Endothelial cell of umbilical vein (primary cell): ENCODE measurements around the gene MGME1. TPM values are rescaled to one million over a fixed set of nuclear protein-coding genes. Genes with fewer than 3 reads are reported as not detected.

Source experiments
- BruUV-seq: library from RNA; stranded (reverse); fragments of 400-500 nt; replicated peaks from 2 replicates; lab custom pipeline; 2021; lab: Mats Ljungman, UMichigan
- CTCF ChIA-PET: fragments of 300-600, 350-600 bp; sonication (Branson Sonifier 250); formaldehyde crosslinking; loops from one replicate; lab custom pipeline; 2021; ENCODE audit warnings: antibody characterized with exemption, inconsistent platforms; lab: Charles Lee
- POLR2A ChIA-PET: fragments of 300-600, 350-600 bp; sonication (Branson Sonifier 250); formaldehyde crosslinking; loops from one replicate; lab custom pipeline; 2021; ENCODE audit warnings: antibody characterized with exemption, inconsistent platforms; lab: Charles Lee
- DNase-seq: peaks from one replicate; pipeline ENCODE4 v3.0.0-alpha.2; 2011; ENCODE audit warnings: low read depth, low spot score
- FAIRE-seq: peaks from 2 replicates; lab custom pipeline; 2011; peaks lifted over from hg19 to GRCh38; lab: Jason Lieb, UNC
- H2AFZ ChIP-seq: 2 replicates; pipeline ENCODE4 v1.6.0; 2012; ENCODE audit warnings: low read depth, low read length, control low read depth, inconsistent platforms
- H3K27ac ChIP-seq: 2 replicates; pipeline ENCODE4 v1.5.1; 2011; ENCODE audit warnings: low read depth, mild to moderate bottlenecking, control low read depth, low read length, moderate library complexity; ENCODE audit not compliant: insufficient read depth
- H3K27me3 ChIP-seq, 2 experiments: 2 replicates each; pipeline versions ENCODE4 v1.6.0 to v1.6.1; 2011; ENCODE audit warnings: low read length in 2 of 2, mixed read lengths in 1 of 2; ENCODE audit not compliant: control insufficient read depth in 2 of 2, insufficient read depth in 2 of 2
- H3K36me3 ChIP-seq, 2 experiments: 2 replicates in 1 of 2; 3 replicates in 1 of 2; pipeline ENCODE4 v1.5.1; 2011; ENCODE audit warnings: low read length in 2 of 2, mild to moderate bottlenecking in 1 of 2, moderate library complexity in 1 of 2; ENCODE audit not compliant: control insufficient read depth in 2 of 2, insufficient read depth in 2 of 2; ENCODE audit errors: extremely low read depth in 1 of 2
- H3K4me1 ChIP-seq: 3 replicates; pipeline ENCODE4 v1.5.1; 2011; ENCODE audit warnings: mild to moderate bottlenecking, low read length; ENCODE audit not compliant: control insufficient read depth, insufficient read depth; ENCODE audit errors: extremely low read depth
- H3K4me2 ChIP-seq: 2 replicates; pipeline ENCODE4 v1.6.1; 2011; ENCODE audit warnings: low read length, control low read depth, mixed read lengths; ENCODE audit not compliant: insufficient read depth
- H3K4me3 ChIP-seq, 3 experiments: fragments of 200-600 bp in 1 of 3; sonication (generic), shearing (Covaris generic) in 1 of 3; replicated peaks in 1 of 3; 2 replicates each; pipeline ENCODE4 v1.5.1; 2011 to 2016; ENCODE audit warnings: control low read depth in 3 of 3, low read length in 3 of 3, mild to moderate bottlenecking in 2 of 3, inconsistent platforms in 1 of 3, low read depth in 1 of 3, moderate library complexity in 1 of 3; ENCODE audit not compliant: insufficient read depth in 1 of 3
- H3K79me2 ChIP-seq: 2 replicates; pipeline ENCODE4 v1.6.0; 2012; ENCODE audit warnings: low read length, inconsistent platforms; ENCODE audit not compliant: control insufficient read depth, insufficient read depth
- H3K9ac ChIP-seq: replicated peaks from 2 replicates; pipeline ENCODE3; 2011; ENCODE audit warnings: low read length, control low read depth; ENCODE audit not compliant: insufficient read depth; ENCODE audit errors: extremely low read depth
- H3K9me1 ChIP-seq: replicated peaks from 3 replicates; pipeline ENCODE4 v1.6.0; 2011; ENCODE audit warnings: mild to moderate bottlenecking, low read length; ENCODE audit not compliant: control insufficient read depth, insufficient read depth; ENCODE audit errors: extremely low read depth
- H3K9me3 ChIP-seq: replicated peaks from 2 replicates; pipeline ENCODE4 v1.5.1; 2012; ENCODE audit warnings: low read length, inconsistent platforms; ENCODE audit not compliant: control insufficient read depth, insufficient read depth
- H4K20me1 ChIP-seq: replicated peaks from 2 replicates; pipeline ENCODE3; 2011; ENCODE audit warnings: mild to moderate bottlenecking, low read length; ENCODE audit not compliant: control insufficient read depth, insufficient read depth; ENCODE audit errors: extremely low read depth
- EZH2 ChIP-seq: IDR thresholded peaks from 2 replicates; pipeline ENCODE4 v1.6.1; 2012; ENCODE audit warnings: borderline replicate concordance, low read depth, mild to moderate bottlenecking, moderate library complexity, low read length, inconsistent platforms; ENCODE audit not compliant: severe bottlenecking
- GATA2 ChIP-seq: IDR thresholded peaks from 2 replicates; pipeline ENCODE4 v1.7.0; 2011; ENCODE audit warnings: low read depth, mild to moderate bottlenecking, moderate library complexity, mixed read lengths, low read length; ENCODE audit not compliant: insufficient read length, insufficient read depth
- MYC ChIP-seq: IDR thresholded peaks from one replicate; pipeline ENCODE4 v1.6.1; 2011; ENCODE audit warnings: mild to moderate bottlenecking, low read depth, low read length
- POLR2A ChIP-seq: IDR thresholded peaks from 2 replicates; pipeline ENCODE4 v1.6.1; 2012; ENCODE audit warnings: low read depth, mild to moderate bottlenecking, control low read depth, low read length
- POLR2AphosphoS5 ChIP-seq: IDR thresholded peaks from 2 replicates; pipeline ENCODE4 v1.6.1; 2012; ENCODE audit warnings: low read depth, mild to moderate bottlenecking, control low read depth, low read length, moderate library complexity; ENCODE audit not compliant: insufficient read depth
- dilution Hi-C: fragments of 300-500 bp; cut with MboI; formaldehyde crosslinking; loops from one replicate; pipeline ENCODE4 v1.15.0; 2019; ENCODE audit warnings: low sequenced_read_pairs; ENCODE audit not compliant: extremely low pct_ligation_motif_present
- intact Hi-C: fragments of 100-400 bp; cut with micrococcal nuclease; formaldehyde crosslinking; loops from one replicate; pipeline ENCODE4 v1.10.0; 2022
- polyA plus RNA-seq, 4 experiments: library from polyadenylated mRNA; depleted of rRNA in 3 of 4; stranded (reverse) in 3 of 4; unstranded in 1 of 4; fragments of >200 nt; gene quantifications; 2 replicates each; pipeline versions ENCODE4 v1.2.1 to v1.2.3, GENCODE V29; 2011 to 2012; ENCODE audit warnings: missing spikeins in 1 of 4
- total RNA-seq: library from RNA; stranded (reverse); gene quantifications from 2 replicates; pipeline ENCODE4 v1.2.3, GENCODE V29; 2021
- TF ChIP-seq, protein P1 (sequence below): IDR thresholded peaks from 2 replicates; pipeline ENCODE4 v1.6.1; 2011; ENCODE audit not compliant: insufficient read depth, insufficient read length
- TF ChIP-seq, protein P2 (sequence below), 2 donors: IDR thresholded peaks; 1 replicate in 1 of 2; 2 replicates in 1 of 2; pipeline ENCODE4 v1.5.1; 2011; ENCODE audit warnings: low read length in 2 of 2, mild to moderate bottlenecking in 2 of 2, moderate library complexity in 2 of 2, control low read depth in 1 of 2, inconsistent platforms in 1 of 2, low read depth in 1 of 2; ENCODE audit not compliant: insufficient read depth in 1 of 2; ENCODE audit errors: extremely low read depth in 1 of 2

Gene MGME1
- total and polyA plus RNA-seq, 2 donors (not counting 3 experiments of a cell fraction or from before 2014, with no cell fraction given), result 8.9 to 26.2 TPM

DNA sequence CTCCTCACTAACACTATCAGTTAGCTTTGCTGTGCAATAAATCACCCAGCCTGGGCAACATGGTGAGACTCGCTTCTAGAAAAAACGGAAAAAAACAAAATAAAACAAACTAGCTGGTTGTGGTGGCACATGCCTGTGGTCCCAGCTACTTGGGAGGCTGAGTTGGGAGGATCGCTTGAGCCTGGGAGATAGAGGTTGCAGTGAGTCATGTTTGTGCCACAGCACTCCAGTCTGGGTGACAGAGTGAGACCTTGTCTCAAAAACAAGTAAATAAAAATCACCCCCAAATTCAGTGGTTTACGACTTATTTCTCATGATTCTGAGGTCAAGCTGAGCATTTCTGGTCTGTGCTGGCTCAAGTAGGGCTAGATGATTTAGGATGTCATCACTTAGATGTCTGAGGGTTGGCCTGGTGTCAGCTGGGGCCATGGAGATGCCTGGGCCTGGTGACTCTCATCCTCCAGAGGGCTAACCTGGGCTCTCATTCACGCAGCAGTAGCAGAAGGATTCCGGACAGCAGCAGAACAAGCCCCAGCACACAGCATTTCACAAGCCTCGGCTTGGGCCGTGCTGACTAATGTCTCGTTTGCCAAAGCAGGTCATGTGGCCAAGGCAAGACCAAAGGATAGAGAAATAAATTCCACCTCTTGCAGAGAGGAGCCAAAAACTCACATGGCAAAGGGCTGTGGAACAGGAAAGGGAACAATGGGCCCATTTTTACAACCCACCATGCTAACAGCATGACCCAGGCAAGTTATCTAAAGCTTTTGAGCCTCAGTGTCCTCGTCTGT is 32.5 kb downstream of the MGME1 start:
- Histone ChIP-seq H4K20me1 (no peaks in the 10 kb centered on the region), H2AFZ (no peak overlapping the region), H3K4me3 (no peak overlapping the region), H3K79me2 (no peaks in the 10 kb centered on the region), H3K36me3 (no peaks in the 10 kb centered on the region), H3K4me2 (no peak overlapping the region), H3K9ac (no peak overlapping the region), H3K9me1 (no peaks in the 10 kb centered on the region), H3K4me1 (no peaks in the 10 kb centered on the region), H3K9me3 (no peaks in the 10 kb centered on the region), H3K27ac (no peak overlapping the region), H3K27me3 (peaks cover 0 to 4% of the 10 kb centered on the region in 2 experiments)
- CTCF ChIA-PET, result interaction anchor here (0.9 kb wide), 2 partner anchors 16 to 43 kb away, joined by 3 to 7 read pairs; no protein-coding TSS in a partner anchor
- no TSS peak for BruUV-seq
- dilution Hi-C loops (no loop called here), intact Hi-C loops (no loop called here)
- FAIRE-seq, result no peak
- POLR2A ChIA-PET, result no interaction called here
- DNase-seq, result no peak
- TF ChIP-seq GATA2, result no peak
- TF ChIP-seq, protein P1, sequence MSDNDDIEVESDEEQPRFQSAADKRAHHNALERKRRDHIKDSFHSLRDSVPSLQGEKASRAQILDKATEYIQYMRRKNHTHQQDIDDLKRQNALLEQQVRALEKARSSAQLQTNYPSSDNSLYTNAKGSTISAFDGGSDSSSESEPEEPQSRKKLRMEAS, result no peak
- TF ChIP-seq POLR2A, result no peak
- TF ChIP-seq MYC, result no peak
- TF ChIP-seq, protein P2, sequence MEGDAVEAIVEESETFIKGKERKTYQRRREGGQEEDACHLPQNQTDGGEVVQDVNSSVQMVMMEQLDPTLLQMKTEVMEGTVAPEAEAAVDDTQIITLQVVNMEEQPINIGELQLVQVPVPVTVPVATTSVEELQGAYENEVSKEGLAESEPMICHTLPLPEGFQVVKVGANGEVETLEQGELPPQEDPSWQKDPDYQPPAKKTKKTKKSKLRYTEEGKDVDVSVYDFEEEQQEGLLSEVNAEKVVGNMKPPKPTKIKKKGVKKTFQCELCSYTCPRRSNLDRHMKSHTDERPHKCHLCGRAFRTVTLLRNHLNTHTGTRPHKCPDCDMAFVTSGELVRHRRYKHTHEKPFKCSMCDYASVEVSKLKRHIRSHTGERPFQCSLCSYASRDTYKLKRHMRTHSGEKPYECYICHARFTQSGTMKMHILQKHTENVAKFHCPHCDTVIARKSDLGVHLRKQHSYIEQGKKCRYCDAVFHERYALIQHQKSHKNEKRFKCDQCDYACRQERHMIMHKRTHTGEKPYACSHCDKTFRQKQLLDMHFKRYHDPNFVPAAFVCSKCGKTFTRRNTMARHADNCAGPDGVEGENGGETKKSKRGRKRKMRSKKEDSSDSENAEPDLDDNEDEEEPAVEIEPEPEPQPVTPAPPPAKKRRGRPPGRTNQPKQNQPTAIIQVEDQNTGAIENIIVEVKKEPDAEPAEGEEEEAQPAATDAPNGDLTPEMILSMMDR (IDR thresholded peaks at IDR 0.05; ENCODE audit: extremely low read depth in 1 of 2, insufficient read depth in 1 of 2, low read depth in 1 of 2, low read length in 2 of 2), result no peak
- no peak for TF ChIP-seq EZH2
- TF ChIP-seq POLR2AphosphoS5, result no peak
